Lower leg skin (tissue), 4 donors: Measurements from ENCODE around the gene MVB12B. TPM values are rescaled to one million over a fixed set of nuclear protein-coding genes. Genes with fewer than 3 reads are reported as not detected.
A peak's percentile ranks its signal among the peaks of the same experiment; 100 is the strongest.

Source experiments
- DNase-seq, 2 donors: peaks; one replicate each; pipeline ENCODE4 v3.0.0-alpha.2; 2019; ENCODE audit warnings: low spot score in 2 of 2
- H3K4me3 ChIP-seq: fragments of 200-600 bp; sonication (generic); 2 replicates; pipeline ENCODE4 v1.5.1; 2017; ENCODE audit warnings: mild to moderate bottlenecking, low read depth; ENCODE audit not compliant: poor library complexity, severe bottlenecking
- CTCF ChIP-seq, 3 donors: fragments of 450-650 bp; IDR thresholded peaks; one replicate each; pipeline ENCODE4 v1.5.1; 2016; ENCODE audit warnings: antibody characterized with exemption in 3 of 3, mild to moderate bottlenecking in 3 of 3, moderate library complexity in 2 of 3
- POLR2A ChIP-seq, 2 donors: fragments of 450-650 bp; IDR thresholded peaks; one replicate each; pipeline ENCODE4 v1.6.1; 2016 to 2017; ENCODE audit warnings: antibody characterized with exemption in 2 of 2, mild to moderate bottlenecking in 1 of 2, moderate library complexity in 1 of 2
- WGBS, 2 donors: methylation state at CpG; one replicate each; pipeline ENCODE4 v1.1.5; 2018; 5-methylcytosine and 5-hydroxymethylcytosine counted together
- intact Hi-C: fragments of 100-400 bp; cut with DNase I; formaldehyde crosslinking; loops from one replicate; pipeline ENCODE4 v1.15.0; 2023; ENCODE audit warnings: low total_unique reads
- total RNA-seq, 4 donors: library from RNA; depleted of rRNA; stranded (reverse); fragments of >200 nt; gene quantifications; one replicate each; pipeline ENCODE4 v1.1.0, GENCODE V29; 2016

Gene MVB12B
- total RNA-seq, 4 donors from 2014 or later: 8.6 to 12.5 (median 10.9) TPM

DNA sequence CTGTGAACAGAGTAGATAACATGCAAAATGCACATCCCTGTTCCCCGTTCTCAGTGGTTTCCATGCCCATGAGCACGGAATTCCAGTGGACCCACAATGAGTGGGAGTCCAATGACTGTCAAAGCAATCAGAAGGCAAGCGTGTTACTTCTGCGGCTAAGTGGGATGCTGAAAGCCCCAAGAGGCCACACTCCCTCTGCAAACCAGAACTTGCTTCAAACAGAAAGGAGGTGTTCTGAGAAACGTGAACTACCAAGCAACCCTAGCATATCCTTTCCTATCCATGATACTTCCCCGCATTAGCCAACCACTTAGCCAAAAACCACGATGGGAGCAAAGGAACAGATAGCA is 21.7 kb upstream of the MVB12B start:
- intact Hi-C loops: loop anchor here (5.0 kb wide), 2 partner anchors 92 to 177 kb away; no protein-coding TSS in a partner anchor
- DNase-seq: peak in 1 of 2 donors; percentile 15
- TF ChIP-seq CTCF (IDR thresholded peaks at IDR 0.05) (no peak), POLR2A (IDR thresholded peaks at IDR 0.05) (no peak)
- no peak overlapping the region for H3K4me3 ChIP-seq
- 89 to 95% methylated on average over 7 of the region's 7 CpGs for WGBS, 2 donors

DNA sequence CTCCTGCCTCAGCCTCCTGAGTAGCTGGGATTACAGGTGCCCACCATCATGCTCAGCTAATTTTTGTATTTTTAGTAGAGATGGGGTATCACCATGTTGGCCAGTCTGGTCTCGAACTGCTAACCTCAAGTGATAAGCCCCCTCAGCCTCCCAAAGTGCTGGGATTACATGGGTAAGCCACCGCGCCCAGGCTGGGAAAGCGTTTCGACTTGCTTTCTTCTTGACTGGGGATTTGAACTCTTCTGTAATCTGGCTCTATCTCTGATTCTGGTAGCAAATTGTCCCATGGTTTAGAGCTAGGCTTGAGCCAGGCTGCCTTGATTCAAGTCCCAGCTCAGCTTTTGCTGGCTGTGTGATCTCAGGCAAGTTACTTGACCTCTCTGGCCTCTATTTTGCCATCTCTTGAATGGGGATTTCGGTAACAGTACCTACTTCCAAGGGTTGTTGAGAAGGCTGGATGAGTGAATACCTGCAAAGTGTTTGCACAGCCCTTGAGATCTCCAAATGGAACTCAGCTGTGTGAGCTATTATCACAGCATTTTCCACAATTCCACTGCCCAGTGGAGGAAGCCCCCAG is 20.5 kb upstream of the MVB12B start:
- TF ChIP-seq POLR2A (IDR thresholded peaks at IDR 0.05) (no peak), CTCF (IDR thresholded peaks at IDR 0.05) (no peak)
- no peak overlapping the region for H3K4me3 ChIP-seq
- peak in 1 of 2 donors; percentile 63 for DNase-seq
- intact Hi-C loops: no loop called here
- 95 to 96% methylated on average over 6 of the region's 6 CpGs for WGBS, 2 donors

GRCh38 chr9:126307322-126308061 is 19.1 kb upstream of the MVB12B start:
- DNase-seq: peak in 1 of 2 donors; percentile 63

GRCh38 chr9:126309427-126310189 is 17.0 kb upstream of the MVB12B start:
- TF ChIP-seq POLR2A (IDR thresholded peaks at IDR 0.05) (no peak), CTCF (IDR thresholded peaks at IDR 0.05) (no peak)
- peak in 1 of 2 donors; percentile 61 for DNase-seq
- no peak overlapping the region for H3K4me3 ChIP-seq
- 60 to 63% methylated on average over 8 of the region's 8 CpGs for WGBS, 2 donors
- intact Hi-C loops: no loop called here

More at GRCh38 chr9:126307322-126308061, 19.1 kb upstream of the MVB12B start:
- WGBS, 2 donors: 70 to 79% methylated on average over 15 of the region's 15 CpGs
- intact Hi-C loops: no loop called here
- TF ChIP-seq POLR2A (IDR thresholded peaks at IDR 0.05) (no peak), CTCF (IDR thresholded peaks at IDR 0.05) (no peak)
- no peak overlapping the region for H3K4me3 ChIP-seq

- TF ChIP-seq POLR2A (IDR thresholded peaks at IDR 0.05): no peak
- no peak for TF ChIP-seq CTCF (IDR thresholded peaks at IDR 0.05)
- H3K4me3 ChIP-seq: no peak overlapping the region
- DNase-seq: no peak
- 89 to 94% methylated on average over 5 of the region's 5 CpGs for WGBS, 2 donors
- intact Hi-C loops: no loop called here
These were observed 13.8 kb upstream of the MVB12B start for GRCh38 chr9:126312584-126313551.
